Stimulated activated CD8-positive, alpha-beta memory T cell treated with anti-CD3 and anti-CD28 coated beads, Interleukin-15, amount 100 ng/mL, for 4 hours (primary cell): ENCODE measurements around the gene PRKCSH.
"Not testable (repeated sequence)": the region's sequence is repeated elsewhere in the genome, so short reads cannot be mapped to it uniquely, and the experiment has no call there.

ENCODE experiments used
- DNase-seq, 2 donors: peaks; one replicate each; pipeline ENCODE4 v3.0.0-alpha.2; 2020; ENCODE audit warnings: low read depth in 2 of 2

The PRKCSH gene

GRCh38 chr19:11435057-11435832 is at the start of gene PRKCSH, which contains the start of gene ODAD3:
Gene PRKCSH, plus strand, starts transcription at chr19:11435635. Its CDS starts 483 bp downstream, at chr19:11436118.
Gene ODAD3, minus strand, starts transcription at chr19:11435121. Its CDS starts 105 bp downstream, at chr19:11435016.
- DNase-seq: peak; percentile 96 to 97

GRCh38 chr19:11387162-11388034 is 48.0 kb upstream of the PRKCSH start:
- no peak for DNase-seq

GRCh38 chr19:11390359-11390758 is 45.1 kb upstream of the PRKCSH start:
- no peak for DNase-seq

- no peak for DNase-seq
Observed at GRCh38 chr19:11390933-11391680, 44.3 kb upstream of the PRKCSH start.

- DNase-seq: no peak
Observed at GRCh38 chr19:11397089-11397610, 38.3 kb upstream of the PRKCSH start.

GRCh38 chr19:11399667-11400066 is 35.8 kb upstream of the PRKCSH start:
- no peak for DNase-seq

- no peak for DNase-seq
Observed at GRCh38 chr19:11400798-11401197, 34.6 kb upstream of the PRKCSH start.

GRCh38 chr19:11401808-11402543 is 33.5 kb upstream of the PRKCSH start:
- no peak for DNase-seq

GRCh38 chr19:11404588-11405222 is 30.7 kb upstream of the PRKCSH start:
- no peak for DNase-seq

GRCh38 chr19:11405846-11406643 is 29.4 kb upstream of the PRKCSH start:
- no peak for DNase-seq

GRCh38 chr19:11406703-11407236 is 28.7 kb upstream of the PRKCSH start:
- DNase-seq: not testable (repeated sequence)

- DNase-seq: no peak
Observed at GRCh38 chr19:11408591-11408990, 26.8 kb upstream of the PRKCSH start.

- DNase-seq: no peak
Observed at GRCh38 chr19:11410682-11411081, 24.8 kb upstream of the PRKCSH start.

GRCh38 chr19:11414544-11414943 is 20.9 kb upstream of the PRKCSH start:
- no peak for DNase-seq

GRCh38 chr19:11416346-11417052 is 18.9 kb upstream of the PRKCSH start:
- no peak for DNase-seq

- DNase-seq: no peak
Observed at GRCh38 chr19:11418094-11418548, 17.3 kb upstream of the PRKCSH start.

- no peak for DNase-seq
Observed at GRCh38 chr19:11418549-11419506, 16.6 kb upstream of the PRKCSH start, which contains the start of gene RGL3. Gene RGL3, minus strand, starts transcription at chr19:11419314. Its CDS starts 36 bp downstream, at chr19:11419278.
